Transverse colon (tissue), 4 donors: ENCODE measurements around the gene SPPL2C.

Experiments
- POLR2A ChIP-seq: fragments of 450-650 bp; IDR thresholded peaks from one replicate; pipeline ENCODE4 v1.6.1; 2016; ENCODE audit warnings: antibody characterized with exemption, mild to moderate bottlenecking, moderate library complexity
- POLR2AphosphoS5 ChIP-seq, 3 donors: sonication (generic); formaldehyde crosslinking; IDR thresholded peaks; one replicate each; pipeline ENCODE4 v1.6.1; 2016; ENCODE audit warnings: antibody characterized with exemption in 3 of 3
- TF ChIP-seq, protein P1 (sequence below), 5 experiments: fragments of 200-600 bp in 3 of 5; fragments of 450-650 bp in 2 of 5; sonication (generic) in 3 of 5; IDR thresholded peaks; 1 replicate in 2 of 5; 2 replicates in 3 of 5; pipeline ENCODE4 v1.5.1; 2016 to 2017; ENCODE audit warnings: antibody characterized with exemption in 5 of 5, inconsistent platforms in 3 of 5, mild to moderate bottlenecking in 2 of 5, moderate library complexity in 1 of 5

DNA sequence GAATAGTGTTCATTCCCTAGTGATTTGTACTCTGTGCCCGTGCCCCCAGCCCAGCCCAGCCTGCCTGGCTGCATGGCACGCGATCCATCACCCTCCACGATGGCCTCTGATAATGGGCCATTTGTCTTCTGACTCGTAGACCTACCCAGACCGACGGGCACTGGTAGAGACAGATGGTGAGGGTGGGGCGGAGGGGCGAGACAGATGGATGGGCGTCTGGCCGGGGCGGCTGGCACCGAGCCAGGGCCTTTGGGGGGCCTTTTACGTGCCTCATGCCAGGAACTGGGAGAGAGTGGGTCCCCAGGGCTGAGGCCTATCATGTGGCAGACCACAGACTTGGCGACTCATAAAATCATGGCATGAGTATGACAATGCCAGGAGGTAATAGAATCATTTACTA is 35.2 kb upstream of the SPPL2C start:
- TF ChIP-seq, protein P1, sequence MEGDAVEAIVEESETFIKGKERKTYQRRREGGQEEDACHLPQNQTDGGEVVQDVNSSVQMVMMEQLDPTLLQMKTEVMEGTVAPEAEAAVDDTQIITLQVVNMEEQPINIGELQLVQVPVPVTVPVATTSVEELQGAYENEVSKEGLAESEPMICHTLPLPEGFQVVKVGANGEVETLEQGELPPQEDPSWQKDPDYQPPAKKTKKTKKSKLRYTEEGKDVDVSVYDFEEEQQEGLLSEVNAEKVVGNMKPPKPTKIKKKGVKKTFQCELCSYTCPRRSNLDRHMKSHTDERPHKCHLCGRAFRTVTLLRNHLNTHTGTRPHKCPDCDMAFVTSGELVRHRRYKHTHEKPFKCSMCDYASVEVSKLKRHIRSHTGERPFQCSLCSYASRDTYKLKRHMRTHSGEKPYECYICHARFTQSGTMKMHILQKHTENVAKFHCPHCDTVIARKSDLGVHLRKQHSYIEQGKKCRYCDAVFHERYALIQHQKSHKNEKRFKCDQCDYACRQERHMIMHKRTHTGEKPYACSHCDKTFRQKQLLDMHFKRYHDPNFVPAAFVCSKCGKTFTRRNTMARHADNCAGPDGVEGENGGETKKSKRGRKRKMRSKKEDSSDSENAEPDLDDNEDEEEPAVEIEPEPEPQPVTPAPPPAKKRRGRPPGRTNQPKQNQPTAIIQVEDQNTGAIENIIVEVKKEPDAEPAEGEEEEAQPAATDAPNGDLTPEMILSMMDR (IDR thresholded peaks at IDR 0.05), result no peak
- TF ChIP-seq POLR2A, result no peak
- no peak for TF ChIP-seq POLR2AphosphoS5 (IDR thresholded peaks at IDR 0.05)
